B cell (primary cell): ENCODE measurements around the gene CIP2A.

Experiments used
- EZH2 ChIP-seq: IDR thresholded peaks from 2 replicates; pipeline ENCODE4 v1.6.1; 2012; ENCODE audit warnings: borderline replicate concordance, low read depth, mild to moderate bottlenecking, moderate library complexity, low read length; ENCODE audit not compliant: insufficient read depth, poor library complexity, severe bottlenecking
- TF ChIP-seq, protein P1 (sequence below): fragments of 200-600 bp; IDR thresholded peaks from one replicate; pipeline ENCODE4 v1.8.0; 2022; ENCODE audit warnings: antibody characterized with exemption, mild to moderate bottlenecking

- TF ChIP-seq, protein P1, sequence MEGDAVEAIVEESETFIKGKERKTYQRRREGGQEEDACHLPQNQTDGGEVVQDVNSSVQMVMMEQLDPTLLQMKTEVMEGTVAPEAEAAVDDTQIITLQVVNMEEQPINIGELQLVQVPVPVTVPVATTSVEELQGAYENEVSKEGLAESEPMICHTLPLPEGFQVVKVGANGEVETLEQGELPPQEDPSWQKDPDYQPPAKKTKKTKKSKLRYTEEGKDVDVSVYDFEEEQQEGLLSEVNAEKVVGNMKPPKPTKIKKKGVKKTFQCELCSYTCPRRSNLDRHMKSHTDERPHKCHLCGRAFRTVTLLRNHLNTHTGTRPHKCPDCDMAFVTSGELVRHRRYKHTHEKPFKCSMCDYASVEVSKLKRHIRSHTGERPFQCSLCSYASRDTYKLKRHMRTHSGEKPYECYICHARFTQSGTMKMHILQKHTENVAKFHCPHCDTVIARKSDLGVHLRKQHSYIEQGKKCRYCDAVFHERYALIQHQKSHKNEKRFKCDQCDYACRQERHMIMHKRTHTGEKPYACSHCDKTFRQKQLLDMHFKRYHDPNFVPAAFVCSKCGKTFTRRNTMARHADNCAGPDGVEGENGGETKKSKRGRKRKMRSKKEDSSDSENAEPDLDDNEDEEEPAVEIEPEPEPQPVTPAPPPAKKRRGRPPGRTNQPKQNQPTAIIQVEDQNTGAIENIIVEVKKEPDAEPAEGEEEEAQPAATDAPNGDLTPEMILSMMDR: no peak
- no peak for TF ChIP-seq EZH2
Observed at GRCh38 chr3:108528459-108529252, 60.6 kb downstream of the CIP2A start.
